ENCODE results near the gene CHSY1.

The CHSY1 gene

DNA sequence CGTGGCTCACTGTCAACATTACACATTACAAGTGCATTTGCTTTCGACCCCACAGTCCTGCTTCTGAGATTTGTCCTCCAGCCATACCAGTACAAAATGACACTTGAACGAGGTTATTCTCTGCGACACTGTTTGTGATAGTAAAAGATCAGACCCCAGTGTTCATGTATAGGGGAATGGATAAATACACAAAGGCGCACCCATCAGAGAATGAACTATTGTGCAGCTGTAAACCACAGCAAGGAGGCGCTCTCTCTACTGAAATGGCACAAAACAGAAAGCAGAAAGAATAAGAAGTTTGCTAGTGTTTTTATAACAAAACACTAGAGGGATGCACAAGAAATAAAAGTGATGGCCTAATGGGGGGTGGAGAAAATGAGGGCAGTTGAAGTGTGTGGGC lies 4.9 kb upstream of the CHSY1 start:
- DNase-seq (ENCODE audit: low read depth), result no peak
- TF ChIP-seq, protein P1, sequence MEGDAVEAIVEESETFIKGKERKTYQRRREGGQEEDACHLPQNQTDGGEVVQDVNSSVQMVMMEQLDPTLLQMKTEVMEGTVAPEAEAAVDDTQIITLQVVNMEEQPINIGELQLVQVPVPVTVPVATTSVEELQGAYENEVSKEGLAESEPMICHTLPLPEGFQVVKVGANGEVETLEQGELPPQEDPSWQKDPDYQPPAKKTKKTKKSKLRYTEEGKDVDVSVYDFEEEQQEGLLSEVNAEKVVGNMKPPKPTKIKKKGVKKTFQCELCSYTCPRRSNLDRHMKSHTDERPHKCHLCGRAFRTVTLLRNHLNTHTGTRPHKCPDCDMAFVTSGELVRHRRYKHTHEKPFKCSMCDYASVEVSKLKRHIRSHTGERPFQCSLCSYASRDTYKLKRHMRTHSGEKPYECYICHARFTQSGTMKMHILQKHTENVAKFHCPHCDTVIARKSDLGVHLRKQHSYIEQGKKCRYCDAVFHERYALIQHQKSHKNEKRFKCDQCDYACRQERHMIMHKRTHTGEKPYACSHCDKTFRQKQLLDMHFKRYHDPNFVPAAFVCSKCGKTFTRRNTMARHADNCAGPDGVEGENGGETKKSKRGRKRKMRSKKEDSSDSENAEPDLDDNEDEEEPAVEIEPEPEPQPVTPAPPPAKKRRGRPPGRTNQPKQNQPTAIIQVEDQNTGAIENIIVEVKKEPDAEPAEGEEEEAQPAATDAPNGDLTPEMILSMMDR (conservative IDR thresholded peaks at IDR 0.05; ENCODE audit: low read depth, low read length), result peak; percentile 49
- no peak overlapping the region for H3K4me3 ChIP-seq (ENCODE audit: low read depth, low read length)

DNA sequence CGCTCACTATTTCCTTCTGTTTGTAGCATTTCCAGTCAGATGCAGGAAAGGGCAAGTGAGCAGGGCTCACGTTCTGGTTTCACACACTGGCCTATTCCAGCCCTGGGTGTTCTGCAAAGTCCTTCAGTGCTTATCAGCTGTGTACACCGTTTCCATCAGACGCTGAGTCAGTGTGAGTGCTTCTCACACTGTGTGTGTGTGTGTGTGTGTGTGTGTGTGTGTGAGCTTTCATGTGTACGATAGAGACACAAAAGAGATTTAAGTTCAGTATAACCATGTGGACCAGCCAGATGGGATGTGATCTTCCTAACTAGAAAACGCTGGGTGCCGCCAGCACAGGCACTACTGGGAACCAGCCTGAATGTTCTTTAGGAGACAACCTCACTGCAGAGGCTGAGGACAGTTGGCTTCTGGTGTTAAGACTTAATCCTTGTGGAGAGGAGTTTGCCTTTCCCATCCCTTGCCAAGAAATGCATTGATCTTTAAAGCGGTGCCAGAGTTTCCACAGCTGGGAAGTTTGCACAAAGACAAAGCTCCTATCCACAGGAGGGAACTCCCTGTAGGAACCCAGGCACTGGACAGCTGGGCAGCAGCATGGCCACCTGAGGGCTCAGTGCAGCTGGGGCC lies 3.9 kb upstream of the CHSY1 start:
- peak; percentile 93 for DNase-seq (ENCODE audit: low read depth)
- no peak overlapping the region for H3K4me3 ChIP-seq (ENCODE audit: low read depth, low read length)
- TF ChIP-seq, protein P1 (conservative IDR thresholded peaks at IDR 0.05; ENCODE audit: low read depth, low read length), result no peak

DNA sequence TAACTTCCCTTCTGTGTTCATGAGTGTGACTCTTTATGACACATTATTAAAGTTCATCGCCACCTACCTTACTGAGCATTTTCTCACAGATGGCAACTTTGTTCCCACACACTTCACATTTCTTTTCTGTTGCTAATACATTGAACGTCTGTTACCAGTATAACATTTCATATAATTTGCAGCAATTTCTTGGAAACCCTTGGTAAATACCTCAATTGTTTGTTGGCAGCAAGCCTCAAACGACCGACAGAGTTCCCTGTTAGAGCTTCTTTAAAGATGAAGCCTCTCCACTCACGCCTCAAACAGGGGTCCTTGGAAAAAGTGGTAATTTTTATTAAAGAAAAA lies 3.2 kb upstream of the CHSY1 start:
- H3K4me3 ChIP-seq (ENCODE audit: low read depth, low read length), result no peak overlapping the region
- no peak for DNase-seq (ENCODE audit: low read depth)
- TF ChIP-seq, protein P1 (conservative IDR thresholded peaks at IDR 0.05; ENCODE audit: low read depth, low read length), result no peak

DNA sequence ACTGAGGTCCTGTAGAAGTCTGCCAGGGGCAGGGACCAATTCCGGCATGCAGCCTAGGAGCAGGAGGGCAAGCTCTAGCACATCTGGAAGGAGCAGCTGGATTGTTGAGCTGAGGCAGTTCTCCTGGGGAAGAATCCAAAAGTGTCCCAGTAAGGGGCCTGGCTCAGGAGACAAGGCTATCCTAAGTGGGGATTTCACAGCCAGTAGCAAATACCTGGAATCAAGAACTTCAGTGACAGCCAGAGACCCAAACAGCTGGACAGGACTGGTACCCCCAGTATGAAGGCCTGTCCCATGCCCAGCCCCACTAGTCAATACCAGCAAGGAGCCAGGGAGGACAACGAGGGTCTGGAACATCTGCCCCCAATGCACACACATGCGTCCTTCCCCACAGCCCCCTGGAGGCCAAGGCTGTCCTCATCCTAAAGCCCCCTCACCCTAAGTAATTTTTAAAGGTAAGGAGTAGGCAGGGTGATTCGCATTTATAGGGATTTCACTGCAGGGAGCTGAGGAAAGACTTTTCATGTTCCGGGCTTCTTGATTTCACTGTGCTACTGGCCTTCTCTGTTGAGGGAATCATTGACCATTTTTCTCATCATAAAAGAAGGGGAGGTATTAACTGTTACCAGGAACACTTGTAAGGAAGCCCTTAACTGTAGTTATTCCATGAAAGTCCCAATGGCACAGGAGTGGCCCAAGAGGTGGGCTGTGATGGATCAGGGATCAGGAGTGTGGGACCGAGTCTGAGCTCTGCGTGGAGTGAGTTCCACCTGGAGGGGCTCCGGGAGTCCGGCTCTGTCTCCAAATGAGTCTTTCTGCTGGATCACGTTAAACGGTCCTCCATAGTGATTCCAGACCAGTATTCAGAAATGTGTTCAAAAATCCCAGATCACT lies 2.6 kb upstream of the CHSY1 start:
- no peak overlapping the region for H3K4me3 ChIP-seq (ENCODE audit: low read depth, low read length)
- TF ChIP-seq, protein P1 (conservative IDR thresholded peaks at IDR 0.05; ENCODE audit: low read depth, low read length), result no peak
- no peak for DNase-seq (ENCODE audit: low read depth)

DNA sequence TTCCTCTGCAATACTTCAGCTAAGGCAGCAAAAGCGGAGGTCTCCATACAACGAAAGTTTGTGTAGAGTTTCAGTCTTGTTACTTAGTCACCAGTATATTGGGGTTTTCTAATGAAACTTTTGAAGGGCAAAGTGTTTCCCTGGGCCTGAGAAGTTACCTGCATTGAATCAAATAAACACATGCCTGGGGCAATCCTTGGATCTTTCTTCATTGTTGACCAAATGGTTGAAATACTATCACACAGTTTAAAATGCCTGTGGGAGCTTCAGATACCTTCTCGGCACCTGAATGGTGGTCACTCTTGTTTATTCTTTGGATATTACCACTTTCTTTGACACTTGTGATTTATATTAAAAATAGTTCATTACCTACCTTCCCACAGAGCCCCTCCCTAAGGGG lies 988 bp upstream of the CHSY1 start:
- TF ChIP-seq, protein P1 (conservative IDR thresholded peaks at IDR 0.05; ENCODE audit: low read depth, low read length), result no peak
- no peak for DNase-seq (ENCODE audit: low read depth)
- peak overlapping the region; percentile 83 for H3K4me3 ChIP-seq (ENCODE audit: low read depth, low read length)

DNA sequence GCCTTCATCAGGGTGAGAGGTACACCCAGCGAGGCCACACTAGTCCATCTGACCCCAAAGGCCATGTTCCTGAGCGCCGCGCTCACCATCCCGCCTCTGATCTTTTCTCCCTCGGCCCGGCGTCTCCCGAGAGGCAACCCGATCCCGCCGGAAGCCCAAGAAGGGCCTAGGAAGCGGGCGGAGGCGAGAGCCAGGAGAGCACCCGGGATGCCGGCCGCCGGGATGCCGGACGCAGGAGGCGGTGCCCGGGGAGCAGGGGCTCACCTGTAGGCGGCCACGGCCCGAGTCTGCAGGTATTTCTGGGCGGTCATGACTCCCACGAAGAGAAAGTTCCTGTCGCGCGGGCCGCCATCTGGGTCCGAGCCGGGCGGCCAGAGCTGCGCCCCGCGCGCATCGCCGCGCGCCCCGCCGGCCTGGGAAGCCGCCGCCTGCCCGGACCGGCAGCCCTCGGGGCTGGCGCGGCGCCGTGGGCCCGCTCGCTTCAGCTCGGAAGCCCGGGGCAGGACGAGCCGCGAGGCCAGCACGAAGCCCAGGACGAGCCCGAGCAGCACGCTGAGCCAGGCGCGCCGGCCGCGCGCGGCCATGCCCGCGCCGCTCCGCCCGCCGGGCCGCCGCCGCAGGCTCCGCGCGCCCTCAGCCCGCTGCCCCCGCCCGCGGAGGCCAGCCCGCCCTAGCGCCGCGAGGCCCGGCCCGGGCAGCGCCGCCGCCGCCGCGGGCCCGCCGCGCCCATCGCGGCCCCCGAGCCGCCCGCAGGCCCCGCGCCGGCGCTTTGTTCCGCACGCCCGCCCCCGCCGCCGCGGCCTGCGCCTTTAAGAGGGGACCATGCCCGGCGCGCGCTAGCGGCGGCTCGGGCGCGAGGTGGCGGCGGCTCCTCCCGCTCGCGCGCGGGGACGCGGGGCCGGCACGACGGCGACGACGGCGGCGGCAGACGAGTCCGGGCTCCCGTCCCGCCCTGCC lies 697 bp downstream of the CHSY1 start:
- DNase-seq (ENCODE audit: low read depth), result peak; percentile 44
- H3K4me3 ChIP-seq (ENCODE audit: low read depth, low read length), result peak overlapping the region; percentile 83
- TF ChIP-seq, protein P1 (conservative IDR thresholded peaks at IDR 0.05; ENCODE audit: low read depth, low read length), result no peak
